PC-3 (cell line): ENCODE measurements around the gene CARD19. TPM values are rescaled to one million over a fixed set of nuclear protein-coding genes. Genes with fewer than 3 reads are reported as not detected.

Source experiments
- ATAC-seq: fragments of 200-7000 bp; cut with Tn5 transposase; 2 replicates; pipeline ENCODE4 v1.9.1; 2020; ENCODE audit warnings: mild to moderate bottlenecking, moderate library complexity
- BruUV-seq: library from RNA; stranded (reverse); fragments of 400-500 nt; replicated peaks from 2 replicates; lab custom pipeline; 2021; lab: Mats Ljungman, UMichigan
- CTCF ChIA-PET: fragments of 300-600 bp; sonication (Branson Sonifier 250); formaldehyde crosslinking; loops from one replicate; lab custom pipeline; 2022; ENCODE audit warnings: antibody characterized with exemption; lab: Charles Lee
- POLR2A ChIA-PET: fragments of 300-600 bp; sonication (Branson Sonifier 250); formaldehyde crosslinking; loops from one replicate; lab custom pipeline; 2022; ENCODE audit warnings: antibody characterized with exemption; ENCODE audit not compliant: unreplicated experiment; lab: Charles Lee
- DNase-seq: peaks from one replicate; pipeline ENCODE4 v3.0.0-alpha.2; 2015
- H2AFZ ChIP-seq: fragments of 300-600 bp; sonication (generic); 2 replicates; pipeline ENCODE4 v1.6.0; 2016; ENCODE audit warnings: antibody characterized with exemption, low read length
- H3F3A ChIP-seq: fragments of 300-600 bp; sonication (generic); one replicate; pipeline ENCODE4 v1.6.0; 2017; ENCODE audit warnings: antibody characterized with exemption, low read length, control low read depth, mild to moderate bottlenecking; ENCODE audit not compliant: unreplicated experiment
- H3K27ac ChIP-seq: fragments of 300-600 bp; sonication (generic); 2 replicates; pipeline ENCODE4 v1.5.1; 2016; ENCODE audit warnings: mild to moderate bottlenecking, low read length
- H3K27me3 ChIP-seq: fragments of 300-600 bp; sonication (generic); 2 replicates; pipeline ENCODE4 v1.6.1; 2016; ENCODE audit warnings: low read length, mixed read lengths
- H3K36me3 ChIP-seq: fragments of 300-600 bp; sonication (generic); 2 replicates; pipeline ENCODE4 v1.6.1; 2016; ENCODE audit warnings: low read depth, mixed run types, low read length, mixed read lengths
- H3K4me1 ChIP-seq: fragments of 300-600 bp; sonication (generic); 2 replicates; pipeline ENCODE4 v1.5.1; 2016; ENCODE audit warnings: low read length; ENCODE audit not compliant: insufficient read depth
- H3K4me2 ChIP-seq: fragments of 300-600 bp; sonication (generic); 2 replicates; pipeline ENCODE4 v1.6.0; 2016; ENCODE audit warnings: low read length
- H3K4me3 ChIP-seq: fragments of 300-600 bp; sonication (generic); 2 replicates; pipeline ENCODE4 v1.5.1; 2016; ENCODE audit warnings: mild to moderate bottlenecking, low read length, mixed read lengths
- H3K79me2 ChIP-seq: fragments of 300-600 bp; sonication (generic); 2 replicates; pipeline ENCODE4 v1.6.1; 2017; ENCODE audit warnings: low read length, mixed read lengths
- H3K9ac ChIP-seq: fragments of 300-600 bp; sonication (generic); 2 replicates; pipeline ENCODE4 v1.6.0; 2016; ENCODE audit warnings: mild to moderate bottlenecking, low read length
- H3K9me2 ChIP-seq: fragments of 300-600 bp; sonication (generic); replicated peaks from 2 replicates; pipeline ENCODE4 v1.6.1; 2016; ENCODE audit warnings: mixed run types, low read length, mixed read lengths
- H3K9me3 ChIP-seq: fragments of 300-600 bp; sonication (generic); 2 replicates; pipeline ENCODE4 v1.6.1; 2016; ENCODE audit warnings: low read length, mixed read lengths
- H4K20me1 ChIP-seq: fragments of 300-600 bp; sonication (generic); 2 replicates; pipeline ENCODE4 v1.6.1; 2016; ENCODE audit warnings: low read length, mixed read lengths
- EZH2 ChIP-seq: fragments of 300-600 bp; sonication (generic); IDR thresholded peaks from one replicate; pipeline ENCODE4 v1.6.1; 2017; ENCODE audit warnings: antibody characterized with exemption, mild to moderate bottlenecking, low read length; ENCODE audit not compliant: unreplicated experiment
- EZH2phosphoT487 ChIP-seq: fragments of 300-600 bp; sonication (generic); IDR thresholded peaks from 2 replicates; pipeline ENCODE4 v1.6.1; 2018; ENCODE audit warnings: mild to moderate bottlenecking, antibody characterized with exemption, low read length, borderline replicate concordance
- intact Hi-C: fragments of 100-400 bp; cut with micrococcal nuclease; formaldehyde crosslinking; loops from 2 replicates; pipeline ENCODE4 v1.9.0; 2023
- total RNA-seq: library from RNA; depleted of rRNA; stranded (reverse); fragments of >200 nt; gene quantifications from 2 replicates; pipeline ENCODE4 v1.2.3, GENCODE V29; 2014
- TF ChIP-seq, protein P1 (sequence below): fragments of 300-600 bp; sonication (generic); conservative IDR thresholded peaks from 2 replicates; pipeline ENCODE4 v1.5.1; 2017; ENCODE audit warnings: antibody characterized with exemption, low read depth, mild to moderate bottlenecking, low read length

Gene CARD19
- total RNA-seq, 1 experiment from 2014 or later = 68.6 TPM

DNA sequence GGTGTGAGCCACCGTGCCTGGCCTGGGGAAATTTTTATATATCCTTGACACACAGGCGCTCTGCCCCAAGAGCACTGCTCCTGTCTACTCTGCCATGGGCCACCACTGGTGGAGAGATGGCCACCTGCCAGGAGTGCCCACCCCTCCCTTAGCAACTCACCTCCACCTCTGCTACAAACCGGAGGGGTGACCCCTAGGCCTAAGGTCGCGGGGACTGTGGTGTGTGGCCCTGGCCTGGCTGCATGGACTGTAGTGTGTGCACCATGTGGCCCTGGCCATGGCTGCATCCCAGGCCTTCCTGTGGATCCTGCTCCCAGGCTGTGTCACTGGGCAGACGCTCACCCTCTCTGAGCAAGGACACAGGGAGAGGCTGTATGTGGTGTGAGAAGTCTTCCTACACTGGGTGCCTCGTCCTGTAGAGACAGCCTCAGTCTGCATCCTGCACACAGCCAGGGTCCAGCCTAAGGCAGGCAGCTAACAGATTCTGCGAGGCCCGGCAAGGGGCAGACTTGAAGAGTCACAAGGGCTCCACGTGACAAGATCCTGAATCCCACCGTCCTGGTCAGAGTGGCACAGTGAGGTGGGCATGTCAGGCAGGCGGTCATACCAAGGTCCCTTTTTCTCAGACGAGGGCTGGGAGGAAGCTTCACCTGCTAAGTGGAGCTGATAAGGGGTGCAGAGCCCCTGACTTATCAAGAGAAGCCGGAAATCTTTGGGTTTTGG, 27.7 kb downstream of the CARD19 start:
- Histone ChIP-seq H3K4me2 (no peak overlapping the region), H3K36me3 (no peaks in the 10 kb centered on the region), H2AFZ (no peak overlapping the region), H3K4me1 (peaks cover 12% of the 10 kb centered on the region), H3K4me3 (no peak overlapping the region), H3F3A (no peaks in the 10 kb centered on the region), H3K79me2 (no peaks in the 10 kb centered on the region), H3K27ac (no peak overlapping the region), H3K9me2 (no peaks in the 10 kb centered on the region), H3K27me3 (no peaks in the 10 kb centered on the region), H3K9ac (no peak overlapping the region), H3K9me3 (no peaks in the 10 kb centered on the region), H4K20me1 (no peaks in the 10 kb centered on the region)
- intact Hi-C loops = no loop called here
- ChIA-PET CTCF (no interaction called here), POLR2A (no interaction called here)
- TF ChIP-seq EZH2phosphoT487 (no peak), EZH2 (no peak)
- TF ChIP-seq, protein P1, sequence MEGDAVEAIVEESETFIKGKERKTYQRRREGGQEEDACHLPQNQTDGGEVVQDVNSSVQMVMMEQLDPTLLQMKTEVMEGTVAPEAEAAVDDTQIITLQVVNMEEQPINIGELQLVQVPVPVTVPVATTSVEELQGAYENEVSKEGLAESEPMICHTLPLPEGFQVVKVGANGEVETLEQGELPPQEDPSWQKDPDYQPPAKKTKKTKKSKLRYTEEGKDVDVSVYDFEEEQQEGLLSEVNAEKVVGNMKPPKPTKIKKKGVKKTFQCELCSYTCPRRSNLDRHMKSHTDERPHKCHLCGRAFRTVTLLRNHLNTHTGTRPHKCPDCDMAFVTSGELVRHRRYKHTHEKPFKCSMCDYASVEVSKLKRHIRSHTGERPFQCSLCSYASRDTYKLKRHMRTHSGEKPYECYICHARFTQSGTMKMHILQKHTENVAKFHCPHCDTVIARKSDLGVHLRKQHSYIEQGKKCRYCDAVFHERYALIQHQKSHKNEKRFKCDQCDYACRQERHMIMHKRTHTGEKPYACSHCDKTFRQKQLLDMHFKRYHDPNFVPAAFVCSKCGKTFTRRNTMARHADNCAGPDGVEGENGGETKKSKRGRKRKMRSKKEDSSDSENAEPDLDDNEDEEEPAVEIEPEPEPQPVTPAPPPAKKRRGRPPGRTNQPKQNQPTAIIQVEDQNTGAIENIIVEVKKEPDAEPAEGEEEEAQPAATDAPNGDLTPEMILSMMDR = no peak
- no peak for DNase-seq
- ATAC-seq = no peak
- no TSS peak for BruUV-seq

DNA sequence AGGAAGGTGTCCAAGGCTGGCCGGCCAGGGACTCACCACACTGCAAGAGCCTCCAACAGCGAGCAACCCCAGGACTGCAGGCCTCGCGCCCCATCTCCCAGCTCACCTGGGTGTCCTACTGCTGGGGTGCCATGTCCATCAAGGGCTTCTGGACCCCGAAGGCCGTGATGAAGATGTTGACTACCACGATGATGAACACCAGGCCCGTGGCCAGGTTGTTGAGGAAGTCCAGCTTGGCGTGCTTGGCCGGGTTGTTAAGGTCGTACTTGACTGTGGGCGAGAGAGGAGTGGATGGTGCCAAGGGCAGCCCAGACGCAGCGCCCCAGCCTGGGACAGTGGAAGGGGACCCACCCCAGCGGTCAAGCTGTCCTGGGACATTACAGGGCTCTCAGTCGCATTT, 28.8 kb downstream of the CARD19 start:
- Histone ChIP-seq H3K27ac (no peak overlapping the region), H3K9ac (no peak overlapping the region), H3K4me1 (peaks cover 7% of the 10 kb centered on the region), H3K79me2 (no peaks in the 10 kb centered on the region), H2AFZ (no peak overlapping the region), H3K4me3 (no peak overlapping the region), H3K36me3 (no peaks in the 10 kb centered on the region), H3K4me2 (no peak overlapping the region), H3F3A (no peaks in the 10 kb centered on the region), H3K9me2 (no peaks in the 10 kb centered on the region), H4K20me1 (no peaks in the 10 kb centered on the region), H3K9me3 (no peaks in the 10 kb centered on the region), H3K27me3 (no peaks in the 10 kb centered on the region)
- ChIA-PET POLR2A (no interaction called here), CTCF (no interaction called here)
- TF ChIP-seq EZH2 (no peak), EZH2phosphoT487 (no peak)
- TF ChIP-seq, protein P1 = no peak
- no peak for DNase-seq
- intact Hi-C loops = no loop called here
- ATAC-seq = no peak
- no TSS peak for BruUV-seq

DNA sequence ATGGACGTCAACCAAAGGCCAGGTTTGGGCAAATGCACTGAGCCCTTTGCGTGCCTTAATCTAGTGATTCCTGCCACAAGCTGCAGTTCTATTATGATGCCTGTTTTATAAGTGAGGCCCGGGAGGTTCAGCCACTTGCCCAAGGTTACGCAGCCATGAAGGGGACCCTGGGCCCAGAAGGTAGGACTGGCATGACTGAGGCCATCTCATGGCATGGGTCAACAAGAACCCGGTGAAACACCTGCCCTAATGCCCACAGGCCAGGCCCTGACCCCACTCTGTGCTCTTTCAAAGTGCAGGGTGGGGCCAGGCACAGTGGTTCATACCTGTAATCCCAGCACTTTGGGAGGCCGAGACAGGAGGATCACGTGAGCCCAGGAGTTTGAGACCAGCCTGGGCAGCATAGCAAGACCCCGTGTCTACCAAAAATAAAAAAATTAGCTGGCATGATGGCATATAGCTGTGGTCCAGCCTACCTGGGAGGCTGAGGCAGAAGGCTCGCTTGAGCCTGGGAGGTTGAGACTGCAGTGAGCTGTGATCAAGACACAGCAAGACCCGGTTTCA, 29.4 kb downstream of the CARD19 start:
- no peaks in the 10 kb centered on the region for H3K36me3 ChIP-seq
- ATAC-seq (no peak), DNase-seq (no peak)
- H3K4me3 ChIP-seq = no peak overlapping the region
- no peaks in the 10 kb centered on the region for H3K9me3 ChIP-seq
- H3F3A ChIP-seq = no peaks in the 10 kb centered on the region
- TF ChIP-seq, protein P1 = no peak
- no peak for TF ChIP-seq EZH2
- no peak for TF ChIP-seq EZH2phosphoT487
- no peak overlapping the region for H3K9ac ChIP-seq
- POLR2A ChIA-PET = no interaction called here
- no peaks in the 10 kb centered on the region for H4K20me1 ChIP-seq
- no peak overlapping the region for H3K27ac ChIP-seq
- no peak overlapping the region for H2AFZ ChIP-seq
- intact Hi-C loops = no loop called here
- H3K4me2 ChIP-seq = no peak overlapping the region
- CTCF ChIA-PET = no interaction called here
- peaks cover 1% of the 10 kb centered on the region for H3K4me1 ChIP-seq
- no peaks in the 10 kb centered on the region for H3K9me2 ChIP-seq
- no peaks in the 10 kb centered on the region for H3K79me2 ChIP-seq
- no TSS peak for BruUV-seq
- no peaks in the 10 kb centered on the region for H3K27me3 ChIP-seq
